ENCODE data around the gene KLHL40.

Gene KLHL40

DNA sequence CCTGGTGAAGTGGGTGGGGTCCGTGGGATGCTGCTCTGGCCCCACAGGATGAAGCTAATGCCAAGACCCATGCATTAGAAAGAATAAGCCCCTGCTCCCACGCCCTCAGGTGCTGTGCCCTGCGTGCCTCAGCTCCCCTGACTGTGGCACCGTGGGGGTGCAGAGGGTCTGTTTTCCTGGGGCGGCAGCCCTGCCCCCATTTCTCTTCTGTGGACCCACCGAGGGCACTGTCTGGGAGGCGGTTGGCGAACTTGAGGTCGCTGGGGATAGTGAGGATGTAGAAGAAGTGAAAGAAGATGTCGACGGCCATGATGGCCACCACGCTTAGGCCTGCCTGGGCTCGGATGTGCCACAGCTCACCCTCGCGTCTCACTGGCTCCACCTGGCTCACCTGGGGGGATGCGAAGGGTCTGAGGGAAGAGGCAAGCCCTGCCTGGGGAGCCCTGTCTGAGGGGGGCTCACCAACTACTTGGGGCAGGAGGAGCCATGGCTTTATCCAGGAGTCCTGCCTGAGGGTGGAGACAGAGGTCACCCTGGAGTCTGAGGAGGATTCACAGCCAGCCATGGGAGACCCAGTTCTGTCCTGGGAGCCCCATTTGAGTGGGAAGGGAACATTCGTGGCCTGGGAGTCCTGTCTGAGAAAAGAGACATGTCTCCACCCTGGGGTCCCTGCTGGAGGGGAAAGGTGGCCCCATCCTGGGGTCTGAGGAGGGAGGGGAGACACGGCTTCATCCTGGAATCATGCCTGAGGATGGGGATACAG lies 12.1 kb downstream of the KLHL40 start:
- Histone ChIP-seq H3K36me3 (ENCODE audit: control insufficient read depth, insufficient read depth, low read length) (no peaks in the 10 kb centered on the region), H3K4me1 (ENCODE audit: control insufficient read depth, insufficient read depth, low read length) (no peaks in the 10 kb centered on the region), H3K9ac (ENCODE audit: low read depth, low read length) (no peak overlapping the region), H3K27me3 (ENCODE audit: control insufficient read depth, insufficient read depth, low read length) (no peaks in the 10 kb centered on the region), H3K4me3 (ENCODE audit: low read depth, low read length) (no peak overlapping the region), H3K9me3 (ENCODE audit: control insufficient read depth, insufficient read depth, low read length) (no peaks in the 10 kb centered on the region)

DNA sequence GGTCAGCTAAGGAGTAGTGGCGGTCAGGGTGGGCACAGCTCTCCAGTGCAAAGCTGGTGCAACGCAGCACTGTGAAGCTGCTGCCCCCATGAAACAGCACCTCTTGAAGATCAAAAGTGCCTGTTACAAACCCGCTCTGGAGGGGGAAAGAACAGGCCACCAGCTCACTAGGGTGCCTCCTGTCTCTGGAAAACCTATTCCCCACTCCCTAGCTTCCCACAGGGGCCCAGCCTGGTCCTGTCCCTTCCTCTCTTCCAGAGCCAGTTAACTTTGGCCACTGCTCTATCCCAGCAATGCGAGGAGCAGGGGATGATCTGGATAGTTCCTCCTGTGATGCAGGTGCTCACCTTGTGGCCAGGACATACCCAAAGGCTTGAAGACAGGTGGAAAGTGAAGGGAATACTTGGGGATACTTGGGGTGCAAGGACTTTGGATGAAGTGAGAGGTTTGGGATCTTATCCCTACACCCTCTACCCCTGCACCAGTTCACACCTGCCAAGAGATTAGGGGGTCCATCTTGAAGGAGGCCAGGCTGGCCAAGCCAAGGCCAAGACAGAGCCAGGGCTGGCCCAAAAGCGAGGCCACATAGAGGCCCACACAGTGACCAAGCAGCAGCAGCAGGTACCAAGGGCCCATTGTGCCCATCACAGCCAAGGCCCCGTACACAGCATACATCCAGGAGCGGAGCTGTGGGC lies 13.0 kb downstream of the KLHL40 start:
- Histone ChIP-seq H3K9ac (ENCODE audit: low read depth, low read length) (no peak overlapping the region), H3K27me3 (ENCODE audit: control insufficient read depth, insufficient read depth, low read length) (no peaks in the 10 kb centered on the region), H3K36me3 (ENCODE audit: control insufficient read depth, insufficient read depth, low read length) (no peaks in the 10 kb centered on the region), H3K9me3 (ENCODE audit: control insufficient read depth, insufficient read depth, low read length) (no peaks in the 10 kb centered on the region), H3K4me3 (ENCODE audit: low read depth, low read length) (no peak overlapping the region), H3K4me1 (ENCODE audit: control insufficient read depth, insufficient read depth, low read length) (no peaks in the 10 kb centered on the region)

DNA sequence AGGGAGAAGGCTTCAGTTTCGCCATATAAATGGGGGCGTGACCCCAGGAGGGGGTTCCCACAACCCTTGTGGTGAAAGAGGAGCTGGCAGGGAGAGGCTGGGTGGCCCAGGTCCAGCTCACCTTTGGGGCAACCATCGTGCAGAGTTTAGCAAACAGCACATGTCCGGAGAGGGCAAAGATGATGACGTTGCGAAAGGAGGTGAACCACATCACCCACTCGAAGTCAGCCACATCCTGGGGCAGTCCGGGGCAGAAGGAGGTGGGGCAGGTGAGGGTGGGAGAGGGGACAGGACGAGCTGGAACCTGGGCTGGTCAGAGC lies 13.5 kb downstream of the KLHL40 start:
- Histone ChIP-seq H3K4me3 (ENCODE audit: low read depth, low read length) (no peak overlapping the region), H3K27me3 (ENCODE audit: control insufficient read depth, insufficient read depth, low read length) (no peaks in the 10 kb centered on the region), H3K9me3 (ENCODE audit: control insufficient read depth, insufficient read depth, low read length) (no peaks in the 10 kb centered on the region), H3K9ac (ENCODE audit: low read depth, low read length) (no peak overlapping the region), H3K4me1 (ENCODE audit: control insufficient read depth, insufficient read depth, low read length) (no peaks in the 10 kb centered on the region), H3K36me3 (ENCODE audit: control insufficient read depth, insufficient read depth, low read length) (no peaks in the 10 kb centered on the region)

DNA sequence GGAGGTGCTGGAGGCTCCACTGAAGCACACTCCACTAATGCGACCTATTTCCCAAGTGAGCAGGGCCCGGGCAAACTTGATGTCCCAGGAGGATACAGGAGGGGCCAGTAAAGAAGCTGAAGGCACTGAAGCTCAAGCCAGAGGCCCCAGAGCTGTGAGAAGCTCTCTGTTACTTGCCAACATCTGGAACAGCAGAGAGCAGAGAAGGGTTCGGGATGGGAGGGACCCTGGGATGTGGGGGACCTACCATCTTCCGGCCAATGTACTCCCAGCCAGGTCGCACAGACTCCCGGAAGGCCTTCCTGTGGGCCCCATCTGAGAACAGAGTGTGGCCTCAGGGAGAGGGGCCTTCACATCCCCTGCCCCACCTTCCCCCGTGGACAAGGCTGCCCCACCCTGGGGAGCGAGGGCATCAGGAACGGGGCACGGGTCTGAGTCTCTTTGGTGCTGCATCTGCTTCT lies 14.2 kb downstream of the KLHL40 start:
- no peaks in the 10 kb centered on the region for H3K4me1 ChIP-seq (ENCODE audit: control insufficient read depth, insufficient read depth, low read length)
- no peak overlapping the region for H3K9ac ChIP-seq (ENCODE audit: low read depth, low read length)
- H3K4me3 ChIP-seq (ENCODE audit: low read depth, low read length), result no peak overlapping the region
- no peaks in the 10 kb centered on the region for H3K36me3 ChIP-seq (ENCODE audit: control insufficient read depth, insufficient read depth, low read length)
- no peaks in the 10 kb centered on the region for H3K27me3 ChIP-seq (ENCODE audit: control insufficient read depth, insufficient read depth, low read length)
- no peaks in the 10 kb centered on the region for H3K9me3 ChIP-seq (ENCODE audit: control insufficient read depth, insufficient read depth, low read length)

DNA sequence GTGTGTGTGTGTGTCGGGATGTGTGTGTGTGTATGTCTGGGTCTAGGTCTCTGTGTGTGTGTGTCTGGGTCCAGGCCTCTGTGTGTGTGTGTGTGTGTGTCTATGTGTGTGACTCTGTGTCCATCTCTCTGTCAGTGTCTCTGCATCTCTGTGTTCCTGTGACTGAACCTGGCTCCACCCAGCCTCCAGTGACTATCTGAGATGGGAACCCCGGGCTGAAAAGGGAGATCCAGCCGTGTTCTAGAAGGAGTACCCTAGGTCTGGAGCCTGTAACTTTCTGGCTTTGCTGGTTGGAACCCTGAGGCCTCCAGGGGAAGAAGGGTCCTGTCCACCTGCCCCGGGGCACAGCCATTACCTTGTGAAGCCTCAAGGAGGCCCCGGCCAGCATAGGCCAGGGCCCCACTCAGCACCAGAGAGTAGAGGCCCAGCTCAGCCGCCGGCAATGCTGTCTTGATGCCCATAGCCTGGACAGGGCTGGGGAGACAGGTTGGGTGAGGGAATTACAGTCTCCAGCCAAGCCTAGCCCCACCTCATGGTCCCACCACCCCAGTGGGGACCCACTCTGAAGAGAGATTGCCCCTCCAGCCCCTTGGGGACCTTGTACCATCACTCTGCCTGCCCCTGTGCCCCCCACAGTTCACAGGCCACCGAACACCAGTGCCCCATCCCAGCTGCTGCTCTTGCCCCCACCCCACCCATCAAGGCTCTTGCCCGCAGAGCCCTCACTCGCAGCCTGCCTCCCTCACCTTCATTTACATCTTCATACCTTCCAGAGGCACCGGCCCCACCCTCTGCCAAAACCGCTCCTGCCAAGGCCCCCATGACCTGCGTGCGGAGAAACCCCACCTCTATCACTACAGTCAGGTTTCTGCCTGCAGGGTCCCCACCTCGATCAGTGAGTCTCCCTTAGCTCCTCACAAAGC lies 15.3 kb downstream of the KLHL40 start:
- Histone ChIP-seq H3K36me3 (ENCODE audit: control insufficient read depth, insufficient read depth, low read length) (no peaks in the 10 kb centered on the region), H3K4me3 (ENCODE audit: low read depth, low read length) (no peak overlapping the region), H3K9ac (ENCODE audit: low read depth, low read length) (no peak overlapping the region), H3K9me3 (ENCODE audit: control insufficient read depth, insufficient read depth, low read length) (no peaks in the 10 kb centered on the region), H3K4me1 (ENCODE audit: control insufficient read depth, insufficient read depth, low read length) (no peaks in the 10 kb centered on the region), H3K27me3 (ENCODE audit: control insufficient read depth, insufficient read depth, low read length) (no peaks in the 10 kb centered on the region)

DNA sequence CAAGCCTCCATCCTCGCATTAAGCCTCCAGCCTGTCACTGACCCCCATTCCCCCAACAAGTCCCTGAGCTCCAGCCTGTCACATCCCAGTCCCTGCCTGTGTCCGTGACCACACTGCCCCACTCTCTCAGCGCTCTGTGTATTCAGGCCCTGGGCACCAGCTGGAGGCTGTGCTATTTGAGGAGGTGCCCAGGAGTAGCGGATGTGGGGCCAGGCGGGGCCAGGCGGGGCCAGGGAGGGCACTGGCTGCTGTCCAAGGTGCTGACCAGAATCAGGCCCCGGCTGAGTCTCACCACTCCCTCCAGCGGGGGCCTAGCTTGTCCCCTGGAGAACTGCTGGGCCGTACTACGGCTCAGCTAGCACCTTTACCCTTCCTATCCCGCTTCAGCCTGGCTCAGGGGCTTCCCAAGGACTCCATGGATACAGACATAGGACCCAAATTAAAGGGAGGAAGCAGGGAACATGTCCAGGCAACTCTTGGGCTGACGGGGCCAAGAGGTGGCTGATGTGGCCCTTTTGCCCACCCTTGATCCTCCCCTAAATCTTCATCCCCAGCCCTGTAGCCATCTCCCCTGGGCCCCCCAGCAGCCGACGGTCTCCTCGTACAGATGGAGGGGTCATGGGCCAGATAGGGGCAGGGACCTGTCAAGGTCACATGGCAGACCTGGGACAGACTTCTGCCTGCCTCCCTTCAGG lies 16.2 kb downstream of the KLHL40 start:
- no peaks in the 10 kb centered on the region for H3K4me1 ChIP-seq (ENCODE audit: control insufficient read depth, insufficient read depth, low read length)
- H3K27me3 ChIP-seq (ENCODE audit: control insufficient read depth, insufficient read depth, low read length), result no peaks in the 10 kb centered on the region
- H3K4me3 ChIP-seq (ENCODE audit: low read depth, low read length), result no peak overlapping the region
- no peak overlapping the region for H3K9ac ChIP-seq (ENCODE audit: low read depth, low read length)
- no peaks in the 10 kb centered on the region for H3K36me3 ChIP-seq (ENCODE audit: control insufficient read depth, insufficient read depth, low read length)
- no peaks in the 10 kb centered on the region for H3K9me3 ChIP-seq (ENCODE audit: control insufficient read depth, insufficient read depth, low read length)

DNA sequence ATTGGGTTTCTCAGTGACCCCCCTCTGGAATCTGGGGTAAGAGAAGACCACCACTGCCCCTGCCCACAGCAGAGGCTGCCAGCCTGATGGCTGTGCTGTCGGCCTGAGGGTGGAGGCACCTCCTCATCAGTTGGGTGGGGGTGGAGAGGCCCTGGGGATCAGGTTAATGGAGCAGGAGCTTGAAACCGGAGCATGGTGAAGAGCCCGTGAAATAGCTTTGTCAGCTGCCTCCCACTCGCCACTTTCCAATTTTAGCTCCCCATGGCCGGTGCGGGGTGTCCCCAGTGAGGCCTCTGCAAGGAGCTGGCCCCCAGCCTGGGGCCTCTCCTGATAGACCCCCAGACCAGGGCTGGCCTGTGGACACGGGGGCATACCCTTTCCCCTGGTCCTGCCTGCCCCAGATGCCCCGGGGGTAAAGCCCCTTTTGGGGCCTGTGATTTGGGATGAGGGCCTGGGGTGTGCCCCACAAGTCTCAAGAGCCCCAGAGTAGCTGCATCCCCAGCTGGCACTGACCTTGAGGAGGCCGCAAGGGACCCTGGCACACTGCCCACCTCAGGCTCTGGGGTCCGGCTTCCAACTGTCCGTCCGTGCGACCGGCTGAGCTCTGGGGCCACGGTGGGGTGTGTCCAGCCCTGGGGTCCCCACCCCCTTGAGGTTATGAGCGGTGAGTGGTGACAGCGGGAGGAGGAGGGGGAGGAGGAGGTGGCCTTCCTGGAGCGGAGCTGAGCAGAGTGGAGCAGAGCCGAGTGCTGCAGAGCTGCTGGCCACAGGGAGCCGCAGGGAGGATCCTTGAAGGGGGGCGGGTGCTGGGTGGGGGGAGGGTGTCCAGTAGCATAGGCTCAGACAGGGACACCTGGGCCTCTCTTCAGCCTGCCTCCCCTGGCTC lies 17.0 kb downstream of the KLHL40 start, which contains the start of gene HHATL:
Gene HHATL, minus strand, starts transcription at position 733 of the 886 bp plus-strand sequence. CDS start 1,972 bp downstream, outside the sequence.
- Histone ChIP-seq H3K4me1 (ENCODE audit: control insufficient read depth, insufficient read depth, low read length) (no peaks in the 10 kb centered on the region), H3K9me3 (ENCODE audit: control insufficient read depth, insufficient read depth, low read length) (no peaks in the 10 kb centered on the region), H3K9ac (ENCODE audit: low read depth, low read length) (no peak within 1 kb of the TSS), H3K36me3 (ENCODE audit: control insufficient read depth, insufficient read depth, low read length) (no peaks in the 10 kb centered on the region), H3K27me3 (ENCODE audit: control insufficient read depth, insufficient read depth, low read length) (no peaks in the 10 kb centered on the region), H3K4me3 (ENCODE audit: low read depth, low read length) (no peak within 1 kb of the TSS)

DNA sequence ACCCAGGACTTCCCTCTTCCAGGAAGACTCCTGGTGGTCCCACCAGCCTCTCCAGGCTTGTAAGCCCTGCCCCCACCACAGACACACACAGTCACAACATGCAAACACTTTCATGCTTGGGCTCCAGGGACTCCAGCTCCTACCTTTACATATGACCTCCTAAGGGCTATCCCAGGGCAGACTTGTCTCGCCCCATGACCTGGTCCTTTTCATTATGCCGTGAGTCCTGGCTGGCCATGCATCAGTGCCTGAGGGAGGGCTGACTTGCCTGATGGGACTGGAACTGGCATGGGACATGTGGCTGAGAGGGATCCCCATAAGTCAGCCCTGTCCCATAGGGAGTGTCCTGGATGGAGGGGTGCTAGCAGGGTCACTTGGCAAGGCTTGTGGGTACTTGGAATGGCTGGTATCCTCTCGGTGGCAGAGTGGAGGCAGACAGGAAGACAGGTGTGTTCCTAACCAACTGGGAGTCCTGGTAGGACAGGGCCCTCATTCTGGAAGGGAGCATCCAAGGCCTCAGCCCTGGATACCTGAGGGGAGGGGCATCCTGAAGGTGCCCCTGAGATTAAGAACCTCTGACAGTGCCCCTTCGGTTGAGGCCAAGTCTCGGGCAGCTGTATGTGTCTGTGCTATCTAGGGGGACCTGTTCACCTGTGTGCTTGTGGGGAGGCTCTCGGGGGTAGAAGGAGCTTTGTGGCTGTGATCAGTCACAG lies 17.8 kb downstream of the KLHL40 start:
- Histone ChIP-seq H3K27me3 (ENCODE audit: control insufficient read depth, insufficient read depth, low read length) (no peaks in the 10 kb centered on the region), H3K9ac (ENCODE audit: low read depth, low read length) (no peak overlapping the region), H3K4me3 (ENCODE audit: low read depth, low read length) (no peak overlapping the region), H3K9me3 (ENCODE audit: control insufficient read depth, insufficient read depth, low read length) (no peaks in the 10 kb centered on the region), H3K36me3 (ENCODE audit: control insufficient read depth, insufficient read depth, low read length) (no peaks in the 10 kb centered on the region), H3K4me1 (ENCODE audit: control insufficient read depth, insufficient read depth, low read length) (no peaks in the 10 kb centered on the region)

DNA sequence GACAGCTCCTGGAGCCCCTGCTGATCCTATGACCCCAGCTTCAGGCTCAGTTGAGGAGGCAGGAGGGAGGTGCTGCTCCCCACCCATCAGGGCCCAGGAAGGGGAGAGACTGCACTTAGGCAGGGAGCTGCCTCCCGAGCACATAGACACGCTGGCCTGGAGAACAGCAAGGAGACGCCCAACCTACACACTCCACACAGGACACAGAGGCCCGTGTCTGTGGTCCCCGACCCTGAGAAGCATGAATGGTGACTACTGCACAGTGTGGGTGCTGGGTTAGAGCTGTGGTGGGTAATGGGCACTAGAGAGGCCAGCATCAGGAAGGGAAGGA lies 18.3 kb downstream of the KLHL40 start:
- Histone ChIP-seq H3K36me3 (ENCODE audit: control insufficient read depth, insufficient read depth, low read length) (no peaks in the 10 kb centered on the region), H3K9ac (ENCODE audit: low read depth, low read length) (no peak overlapping the region), H3K4me1 (ENCODE audit: control insufficient read depth, insufficient read depth, low read length) (no peaks in the 10 kb centered on the region), H3K9me3 (ENCODE audit: control insufficient read depth, insufficient read depth, low read length) (no peaks in the 10 kb centered on the region), H3K4me3 (ENCODE audit: low read depth, low read length) (no peak overlapping the region), H3K27me3 (ENCODE audit: control insufficient read depth, insufficient read depth, low read length) (no peaks in the 10 kb centered on the region)

DNA sequence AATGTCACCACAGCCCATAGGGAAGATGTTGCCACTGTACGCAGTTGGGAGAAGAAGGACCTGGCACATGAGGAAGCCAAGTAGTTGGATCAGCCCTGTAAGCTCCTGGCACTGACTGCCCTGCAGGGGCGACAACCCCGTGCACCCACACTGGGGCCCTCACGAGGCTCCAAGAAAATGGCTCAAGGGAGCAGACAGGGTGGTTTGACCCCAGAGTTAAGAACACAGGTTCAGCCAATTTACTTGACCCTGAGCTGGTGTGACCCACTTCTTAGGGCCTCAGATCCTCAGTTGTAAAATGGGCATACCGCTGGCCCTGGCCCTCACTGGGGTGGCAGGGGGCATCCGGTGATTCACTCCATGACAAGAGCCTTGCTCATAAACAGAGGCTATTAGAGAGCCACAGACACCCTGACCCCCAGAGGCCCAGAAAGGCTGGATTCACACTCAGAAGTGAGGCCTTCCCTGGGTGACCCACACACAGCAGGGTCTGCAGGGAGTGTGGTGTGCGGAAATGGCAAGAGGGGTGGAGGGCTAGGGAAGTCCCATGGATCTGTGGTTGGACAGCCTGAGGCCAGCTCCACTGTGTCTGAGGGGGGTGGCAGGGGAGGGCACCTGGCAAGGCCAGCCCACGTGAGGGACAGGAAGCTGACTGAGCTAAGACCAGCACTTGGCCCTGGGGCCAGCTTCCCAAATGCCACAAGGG lies 19.0 kb downstream of the KLHL40 start:
- Histone ChIP-seq H3K27me3 (ENCODE audit: control insufficient read depth, insufficient read depth, low read length) (no peaks in the 10 kb centered on the region), H3K4me3 (ENCODE audit: low read depth, low read length) (no peak overlapping the region), H3K36me3 (ENCODE audit: control insufficient read depth, insufficient read depth, low read length) (no peaks in the 10 kb centered on the region), H3K9ac (ENCODE audit: low read depth, low read length) (no peak overlapping the region), H3K9me3 (ENCODE audit: control insufficient read depth, insufficient read depth, low read length) (no peaks in the 10 kb centered on the region), H3K4me1 (ENCODE audit: control insufficient read depth, insufficient read depth, low read length) (no peaks in the 10 kb centered on the region)
